ENCODE results near the gene EIF5AL1. TPM values are rescaled to one million over a fixed set of nuclear protein-coding genes. Genes with fewer than 3 reads are reported as not detected.
"Not testable (repeated sequence)": the region's sequence is repeated elsewhere in the genome, so short reads cannot be mapped to it uniquely, and the experiment has no call there.

The EIF5AL1 gene
- total RNA-seq, 1 donor from 2014 or later: 1.1 TPM

DNA sequence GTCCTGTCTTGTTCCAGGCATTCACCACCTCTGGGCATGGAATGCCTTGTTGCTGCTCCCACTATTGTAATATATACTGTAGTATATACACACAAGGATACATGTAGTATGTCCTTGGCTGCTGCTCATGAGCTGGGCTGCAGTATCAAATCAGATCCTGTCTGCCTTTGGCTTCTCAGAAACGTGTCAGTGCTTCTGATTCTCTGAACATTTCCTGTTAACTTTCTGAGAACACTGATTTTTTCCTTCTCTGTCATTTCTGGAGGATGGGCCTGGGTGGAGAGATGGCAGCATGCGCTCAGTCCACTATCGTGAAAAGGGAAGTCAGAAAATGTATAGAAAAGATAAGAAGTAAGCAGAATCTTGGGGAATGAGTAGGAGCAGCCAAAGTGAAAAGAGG, 35.6 kb downstream of the EIF5AL1 start:
- no peaks in the 10 kb centered on the region for H3K79me2 ChIP-seq (ENCODE audit: insufficient read depth, low read length)
- H3K36me3 ChIP-seq (ENCODE audit: insufficient read depth, low read length): no peaks in the 10 kb centered on the region
- no peaks in the 10 kb centered on the region for H3K9me3 ChIP-seq (ENCODE audit: insufficient read depth, low read depth, low read length)
- no peak overlapping the region for H3K4me3 ChIP-seq (ENCODE audit: insufficient read depth, low read depth, low read length)
- DNase-seq (ENCODE audit: low read depth) (no peak), FAIRE-seq (no peak)
- no peaks in the 10 kb centered on the region for H3K4me1 Mint-ChIP-seq (ENCODE audit: low read depth, unreplicated experiment)
- H3K36me3 Mint-ChIP-seq (ENCODE audit: low read depth, unreplicated experiment): no peaks in the 10 kb centered on the region
- H3K27me3 Mint-ChIP-seq (ENCODE audit: low read depth, unreplicated experiment): peaks cover 39% of the 10 kb centered on the region
- H3K27me3 ChIP-seq (ENCODE audit: insufficient read depth, low read length): peaks cover 9% of the 10 kb centered on the region
- TF ChIP-seq CTCF (IDR thresholded peaks at IDR 0.05; ENCODE audit: insufficient read depth, low read depth, low read length): no peak
- no peak for TF ChIP-seq EZH2 (IDR thresholded peaks at IDR 0.05; ENCODE audit: insufficient read depth, low read length)
- peaks cover 8% of the 10 kb centered on the region for H3K9me3 Mint-ChIP-seq (ENCODE audit: unreplicated experiment)
- no peaks in the 10 kb centered on the region for H4K20me1 ChIP-seq (ENCODE audit: insufficient read depth, low read length)
- no peak overlapping the region for H2AFZ ChIP-seq (ENCODE audit: low read depth, low read length)
- H3K4me1 ChIP-seq (ENCODE audit: insufficient read depth, low read length): no peaks in the 10 kb centered on the region
- H3K4me3 Mint-ChIP-seq (ENCODE audit: unreplicated experiment): no peak overlapping the region
- no peak overlapping the region for H3K27ac ChIP-seq (ENCODE audit: low read depth, low read length)
- no peak overlapping the region for H3K9ac ChIP-seq (ENCODE audit: low read length)
- no peak overlapping the region for H3K4me2 ChIP-seq (ENCODE audit: low read length)
- H3K27ac Mint-ChIP-seq (ENCODE audit: unreplicated experiment): no peak overlapping the region

GRCh38 chr10:79552143-79552542, 39.8 kb downstream of the EIF5AL1 start:
- Histone ChIP-seq H3K9ac (ENCODE audit: low read length) (no peak overlapping the region), H3K4me2 (ENCODE audit: low read length) (no peak overlapping the region), H3K79me2 (ENCODE audit: insufficient read depth, low read length) (no peaks in the 10 kb centered on the region), H3K36me3 (ENCODE audit: insufficient read depth, low read length) (no peaks in the 10 kb centered on the region), H3K27me3 (ENCODE audit: insufficient read depth, low read length) (peaks cover 9% of the 10 kb centered on the region), H4K20me1 (ENCODE audit: insufficient read depth, low read length) (no peaks in the 10 kb centered on the region), H3K27ac (ENCODE audit: low read depth, low read length) (no peak overlapping the region), H2AFZ (ENCODE audit: low read depth, low read length) (no peak overlapping the region), H3K4me3 (ENCODE audit: insufficient read depth, low read depth, low read length) (no peak overlapping the region), H3K9me3 (ENCODE audit: insufficient read depth, low read depth, low read length) (no peaks in the 10 kb centered on the region), H3K4me1 (ENCODE audit: insufficient read depth, low read length) (no peaks in the 10 kb centered on the region)
- H3K27ac Mint-ChIP-seq (ENCODE audit: unreplicated experiment): no peak overlapping the region
- FAIRE-seq: no peak
- no peak overlapping the region for H3K4me3 Mint-ChIP-seq (ENCODE audit: unreplicated experiment)
- no peak for DNase-seq (ENCODE audit: low read depth)
- H3K4me1 Mint-ChIP-seq (ENCODE audit: low read depth, unreplicated experiment): no peaks in the 10 kb centered on the region
- H3K27me3 Mint-ChIP-seq (ENCODE audit: low read depth, unreplicated experiment): peaks cover 41% of the 10 kb centered on the region
- no peaks in the 10 kb centered on the region for H3K36me3 Mint-ChIP-seq (ENCODE audit: low read depth, unreplicated experiment)
- TF ChIP-seq CTCF (IDR thresholded peaks at IDR 0.05; ENCODE audit: insufficient read depth, low read depth, low read length): no peak
- TF ChIP-seq EZH2 (IDR thresholded peaks at IDR 0.05; ENCODE audit: insufficient read depth, low read length): no peak
- peaks cover 2% of the 10 kb centered on the region for H3K9me3 Mint-ChIP-seq (ENCODE audit: unreplicated experiment)

GRCh38 chr10:79555354-79556309, 43.3 kb downstream of the EIF5AL1 start:
- no peak for FAIRE-seq
- Histone ChIP-seq H3K4me1 (ENCODE audit: insufficient read depth, low read length) (no peaks in the 10 kb centered on the region), H3K36me3 (ENCODE audit: insufficient read depth, low read length) (no peaks in the 10 kb centered on the region), H3K4me3 (ENCODE audit: insufficient read depth, low read depth, low read length) (no peak overlapping the region), H3K4me2 (ENCODE audit: low read length) (no peak overlapping the region), H2AFZ (ENCODE audit: low read depth, low read length) (no peak overlapping the region), H3K27ac (ENCODE audit: low read depth, low read length) (no peak overlapping the region), H3K9ac (ENCODE audit: low read length) (no peak overlapping the region), H3K9me3 (ENCODE audit: insufficient read depth, low read depth, low read length) (no peaks in the 10 kb centered on the region), H3K79me2 (ENCODE audit: insufficient read depth, low read length) (no peaks in the 10 kb centered on the region), H4K20me1 (ENCODE audit: insufficient read depth, low read length) (no peaks in the 10 kb centered on the region), H3K27me3 (ENCODE audit: insufficient read depth, low read length) (peaks cover 7% of the 10 kb centered on the region)
- H3K27me3 Mint-ChIP-seq (ENCODE audit: low read depth, unreplicated experiment): peaks cover 39% of the 10 kb centered on the region
- no peaks in the 10 kb centered on the region for H3K36me3 Mint-ChIP-seq (ENCODE audit: low read depth, unreplicated experiment)
- no peak for DNase-seq (ENCODE audit: low read depth)
- TF ChIP-seq EZH2 (IDR thresholded peaks at IDR 0.05; ENCODE audit: insufficient read depth, low read length) (no peak), CTCF (IDR thresholded peaks at IDR 0.05; ENCODE audit: insufficient read depth, low read depth, low read length) (no peak)
- peaks cover 2% of the 10 kb centered on the region for H3K9me3 Mint-ChIP-seq (ENCODE audit: unreplicated experiment)
- H3K4me3 Mint-ChIP-seq (ENCODE audit: unreplicated experiment): no peak overlapping the region
- no peaks in the 10 kb centered on the region for H3K4me1 Mint-ChIP-seq (ENCODE audit: low read depth, unreplicated experiment)
- no peak overlapping the region for H3K27ac Mint-ChIP-seq (ENCODE audit: unreplicated experiment)

- FAIRE-seq; H3K36me3 Mint-ChIP-seq (ENCODE audit: low read depth, unreplicated experiment); H3K4me1 ChIP-seq (ENCODE audit: insufficient read depth, low read length); H3K4me3 ChIP-seq (ENCODE audit: insufficient read depth, low read depth, low read length); H3K4me1 Mint-ChIP-seq (ENCODE audit: low read depth, unreplicated experiment); H3K4me3 Mint-ChIP-seq (ENCODE audit: unreplicated experiment); H3K27me3 ChIP-seq (ENCODE audit: insufficient read depth, low read length); H3K79me2 ChIP-seq (ENCODE audit: insufficient read depth, low read length); H3K27ac ChIP-seq (ENCODE audit: low read depth, low read length); H3K9me3 Mint-ChIP-seq (ENCODE audit: unreplicated experiment); H3K4me2 ChIP-seq (ENCODE audit: low read length); H2AFZ ChIP-seq (ENCODE audit: low read depth, low read length); H3K27ac Mint-ChIP-seq (ENCODE audit: unreplicated experiment); H3K9ac ChIP-seq (ENCODE audit: low read length); DNase-seq (ENCODE audit: low read depth); H4K20me1 ChIP-seq (ENCODE audit: insufficient read depth, low read length); H3K36me3 ChIP-seq (ENCODE audit: insufficient read depth, low read length); H3K9me3 ChIP-seq (ENCODE audit: insufficient read depth, low read depth, low read length): not testable (repeated sequence)
- peaks cover 37% of the 10 kb centered on the region for H3K27me3 Mint-ChIP-seq (ENCODE audit: low read depth, unreplicated experiment)
These were observed 44.6 kb downstream of the EIF5AL1 start for GRCh38 chr10:79556961-79557360.
